Stimulated activated naive B cell treated with anti-CD40 and anti-IgM and Interleukin-4, amounts not matched to agents 10 μg/mL and 1 μg/mL and 100 μg/mL, for 72 hours (primary cell): Measurements from ENCODE around the gene BRD7.
A peak's percentile ranks its signal among the peaks of the same experiment; 100 is the strongest.

Source experiments
- ATAC-seq, 2 donors: fragments of 150-1000 bp; cut with Tn5 transposase; replicated peaks; 2 replicates each; pipeline ENCODE4 v1.10.0; 2021; ENCODE audit warnings: moderate library complexity in 1 of 2
- DNase-seq: peaks from one replicate; pipeline ENCODE4 v3.0.0; 2021
- H3K27ac Mint-ChIP-seq: one replicate; pipeline ENCODE4 v1.8.0; 2022; ENCODE audit warnings: mild to moderate bottlenecking, mixed read lengths
- H3K27me3 Mint-ChIP-seq, 2 donors: one replicate each; pipeline ENCODE4 v1.8.0; 2022; ENCODE audit warnings: mixed read lengths in 2 of 2
- H3K36me3 Mint-ChIP-seq, 2 donors: one replicate each; pipeline ENCODE4 v1.8.0; 2022; ENCODE audit warnings: mixed read lengths in 2 of 2, mild to moderate bottlenecking in 1 of 2
- H3K4me1 Mint-ChIP-seq, 2 donors: one replicate each; pipeline ENCODE4 v1.8.0; 2022; ENCODE audit warnings: mixed read lengths in 2 of 2, mild to moderate bottlenecking in 1 of 2
- H3K4me3 Mint-ChIP-seq, 2 donors: one replicate each; pipeline ENCODE4 v1.8.0; 2022; ENCODE audit warnings: mild to moderate bottlenecking in 2 of 2, mixed read lengths in 2 of 2, moderate library complexity in 1 of 2
- H3K9me3 Mint-ChIP-seq, 2 donors: one replicate each; pipeline ENCODE4 v1.8.0; 2022; ENCODE audit warnings: mixed read lengths in 2 of 2, mild to moderate bottlenecking in 1 of 2

The BRD7 gene

GRCh38 chr16:50282010-50282538 is 86.7 kb downstream of the BRD7 start:
- peaks cover 75 to 95% of the 10 kb centered on the region in 2 donors for H3K4me1 Mint-ChIP-seq
- peak overlapping the region; percentile 74 for H3K4me3 Mint-ChIP-seq
- peaks cover 32 to 58% of the 10 kb centered on the region in 2 donors for H3K36me3 Mint-ChIP-seq
- DNase-seq (peak; percentile 87), ATAC-seq (peak; percentile 93 to 97)
- H3K27me3 Mint-ChIP-seq: no peaks in the 10 kb centered on the region
- H3K27ac Mint-ChIP-seq: peak overlapping the region; percentile 94
- H3K9me3 Mint-ChIP-seq: peaks cover 2 to 8% of the 10 kb centered on the region in 2 donors

GRCh38 chr16:50281391-50282009 is 87.3 kb downstream of the BRD7 start:
- peak overlapping the region; percentile 94 for H3K27ac Mint-ChIP-seq
- H3K9me3 Mint-ChIP-seq: peaks cover 2 to 6% of the 10 kb centered on the region in 2 donors
- no peaks in the 10 kb centered on the region for H3K27me3 Mint-ChIP-seq
- DNase-seq (no peak), ATAC-seq (no peak)
- peaks cover 30 to 56% of the 10 kb centered on the region in 2 donors for H3K36me3 Mint-ChIP-seq
- peaks cover 78 to 100% of the 10 kb centered on the region in 2 donors for H3K4me1 Mint-ChIP-seq
- H3K4me3 Mint-ChIP-seq: peak overlapping the region; percentile 74

- no peak for DNase-seq
- peaks cover 26 to 51% of the 10 kb centered on the region in 2 donors for H3K36me3 Mint-ChIP-seq
- ATAC-seq: no peak
- H3K9me3 Mint-ChIP-seq: peaks cover 2 to 4% of the 10 kb centered on the region in 2 donors
- H3K4me1 Mint-ChIP-seq: peaks cover 81 to 100% of the 10 kb centered on the region in 2 donors
- no peak overlapping the region for H3K27ac Mint-ChIP-seq
- H3K27me3 Mint-ChIP-seq: no peaks in the 10 kb centered on the region
- peak overlapping the region; percentile 11 to 74 for H3K4me3 Mint-ChIP-seq
Observed at GRCh38 chr16:50280932-50281331, 87.9 kb downstream of the BRD7 start.

- no peak for DNase-seq
- H3K36me3 Mint-ChIP-seq: peaks cover 23 to 42% of the 10 kb centered on the region in 2 donors
- no peak for ATAC-seq
- H3K27ac Mint-ChIP-seq: peak overlapping the region; percentile 72
- peak overlapping the region; percentile 36 to 65 for H3K4me3 Mint-ChIP-seq
- peaks cover 77 to 100% of the 10 kb centered on the region in 2 donors for H3K4me1 Mint-ChIP-seq
- H3K9me3 Mint-ChIP-seq: peaks cover 2 to 4% of the 10 kb centered on the region in 2 donors
- H3K27me3 Mint-ChIP-seq: no peaks in the 10 kb centered on the region
Observed at GRCh38 chr16:50279504-50279865, 89.3 kb downstream of the BRD7 start.

- ATAC-seq (no peak), DNase-seq (no peak)
- Mint-ChIP-seq H3K9me3 (peaks cover 2 to 4% of the 10 kb centered on the region in 2 donors), H3K36me3 (peaks cover 23 to 40% of the 10 kb centered on the region in 2 donors), H3K4me3 (peak overlapping the region; percentile 29 to 30), H3K27ac (peak overlapping the region; percentile 74), H3K27me3 (no peaks in the 10 kb centered on the region), H3K4me1 (peaks cover 72 to 99% of the 10 kb centered on the region in 2 donors)
Observed at GRCh38 chr16:50278251-50278650, 90.5 kb downstream of the BRD7 start.

GRCh38 chr16:50276801-50277555 is 91.8 kb downstream of the BRD7 start:
- H3K27me3 Mint-ChIP-seq: no peaks in the 10 kb centered on the region
- peak overlapping the region in 1 of 2 donors; percentile 44 for H3K4me3 Mint-ChIP-seq
- DNase-seq (no peak), ATAC-seq (peak in 1 of 2 donors; percentile 7)
- peak overlapping the region; percentile 67 for H3K27ac Mint-ChIP-seq
- H3K4me1 Mint-ChIP-seq: peaks cover 72 to 99% of the 10 kb centered on the region in 2 donors
- peaks cover 21 to 35% of the 10 kb centered on the region in 2 donors for H3K36me3 Mint-ChIP-seq
- H3K9me3 Mint-ChIP-seq: peaks cover 2 to 4% of the 10 kb centered on the region in 2 donors

- ATAC-seq: no peak
- no peak overlapping the region for H3K27ac Mint-ChIP-seq
- H3K9me3 Mint-ChIP-seq: peaks cover 2 to 4% of the 10 kb centered on the region in 2 donors
- H3K27me3 Mint-ChIP-seq: no peaks in the 10 kb centered on the region
- H3K36me3 Mint-ChIP-seq: peaks cover 21 to 40% of the 10 kb centered on the region in 2 donors
- no peak for DNase-seq
- H3K4me1 Mint-ChIP-seq: peaks cover 67 to 99% of the 10 kb centered on the region in 2 donors
- peak overlapping the region; percentile 44 to 87 for H3K4me3 Mint-ChIP-seq
Observed at GRCh38 chr16:50276326-50276640, 92.5 kb downstream of the BRD7 start.

- H3K4me3 Mint-ChIP-seq: peak overlapping the region; percentile 87 to 99
- no peaks in the 10 kb centered on the region for H3K27me3 Mint-ChIP-seq
- H3K27ac Mint-ChIP-seq: peak overlapping the region; percentile 100
- no peak for DNase-seq
- ATAC-seq: no peak
- peaks cover 2 to 4% of the 10 kb centered on the region in 2 donors for H3K9me3 Mint-ChIP-seq
- H3K4me1 Mint-ChIP-seq: peaks cover 68 to 98% of the 10 kb centered on the region in 2 donors
- peaks cover 21 to 40% of the 10 kb centered on the region in 2 donors for H3K36me3 Mint-ChIP-seq
Observed at GRCh38 chr16:50275428-50276325, 93.1 kb downstream of the BRD7 start.

GRCh38 chr16:50275098-50275415 is 93.7 kb downstream of the BRD7 start:
- peaks cover 2 to 4% of the 10 kb centered on the region in 2 donors for H3K9me3 Mint-ChIP-seq
- H3K4me3 Mint-ChIP-seq: peak overlapping the region; percentile 87 to 99
- peak overlapping the region; percentile 100 for H3K27ac Mint-ChIP-seq
- peaks cover 20 to 33% of the 10 kb centered on the region in 2 donors for H3K36me3 Mint-ChIP-seq
- peaks cover 62 to 98% of the 10 kb centered on the region in 2 donors for H3K4me1 Mint-ChIP-seq
- no peaks in the 10 kb centered on the region for H3K27me3 Mint-ChIP-seq
- DNase-seq (no peak), ATAC-seq (no peak)

- peaks cover 17 to 28% of the 10 kb centered on the region in 2 donors for H3K36me3 Mint-ChIP-seq
- peak; percentile 52 for DNase-seq
- peak overlapping the region; percentile 100 for H3K27ac Mint-ChIP-seq
- peaks cover 56 to 98% of the 10 kb centered on the region in 2 donors for H3K4me1 Mint-ChIP-seq
- peak; percentile 57 to 69 for ATAC-seq
- H3K4me3 Mint-ChIP-seq: peak overlapping the region; percentile 87 to 99
- peaks cover 2 to 4% of the 10 kb centered on the region in 2 donors for H3K9me3 Mint-ChIP-seq
- H3K27me3 Mint-ChIP-seq: no peaks in the 10 kb centered on the region
Observed at GRCh38 chr16:50274326-50275097, 94.3 kb downstream of the BRD7 start.

GRCh38 chr16:50273888-50274325 is 94.9 kb downstream of the BRD7 start:
- Mint-ChIP-seq H3K36me3 (peaks cover 17 to 26% of the 10 kb centered on the region in 2 donors), H3K9me3 (peaks cover 2 to 4% of the 10 kb centered on the region in 2 donors), H3K4me3 (peak overlapping the region; percentile 87 to 99), H3K27ac (peak overlapping the region; percentile 100), H3K4me1 (peaks cover 54 to 98% of the 10 kb centered on the region in 2 donors), H3K27me3 (no peaks in the 10 kb centered on the region)
- DNase-seq: peak; percentile 79
- ATAC-seq: peak; percentile 80 to 85

GRCh38 chr16:50273382-50273690 is 95.5 kb downstream of the BRD7 start:
- Mint-ChIP-seq H3K4me1 (peaks cover 51 to 98% of the 10 kb centered on the region in 2 donors), H3K4me3 (peak overlapping the region; percentile 87 to 99), H3K9me3 (peaks cover 1% of the 10 kb centered on the region in 2 donors), H3K27ac (peak overlapping the region; percentile 100), H3K27me3 (no peaks in the 10 kb centered on the region), H3K36me3 (peaks cover 13 to 20% of the 10 kb centered on the region in 2 donors)
- DNase-seq (no peak), ATAC-seq (no peak)

GRCh38 chr16:50272687-50273381 is 96.0 kb downstream of the BRD7 start:
- peaks cover 46 to 98% of the 10 kb centered on the region in 2 donors for H3K4me1 Mint-ChIP-seq
- peaks cover 8 to 15% of the 10 kb centered on the region in 2 donors for H3K36me3 Mint-ChIP-seq
- no peaks in the 10 kb centered on the region for H3K9me3 Mint-ChIP-seq
- DNase-seq (no peak), ATAC-seq (no peak)
- no peaks in the 10 kb centered on the region for H3K27me3 Mint-ChIP-seq
- H3K27ac Mint-ChIP-seq: peak overlapping the region; percentile 80
- H3K4me3 Mint-ChIP-seq: no peak overlapping the region
